ENCODE data around the gene ACKR3. TPM values are rescaled to one million over a fixed set of nuclear protein-coding genes. Genes with fewer than 3 reads are reported as not detected.

The ACKR3 gene
- total and polyA plus RNA-seq, 10 of the 15 experiments (the other 5 are each of a cell fraction or from before 2014, with no cell fraction given), result 3.0 to 154 (median 6.4) TPM

DNA sequence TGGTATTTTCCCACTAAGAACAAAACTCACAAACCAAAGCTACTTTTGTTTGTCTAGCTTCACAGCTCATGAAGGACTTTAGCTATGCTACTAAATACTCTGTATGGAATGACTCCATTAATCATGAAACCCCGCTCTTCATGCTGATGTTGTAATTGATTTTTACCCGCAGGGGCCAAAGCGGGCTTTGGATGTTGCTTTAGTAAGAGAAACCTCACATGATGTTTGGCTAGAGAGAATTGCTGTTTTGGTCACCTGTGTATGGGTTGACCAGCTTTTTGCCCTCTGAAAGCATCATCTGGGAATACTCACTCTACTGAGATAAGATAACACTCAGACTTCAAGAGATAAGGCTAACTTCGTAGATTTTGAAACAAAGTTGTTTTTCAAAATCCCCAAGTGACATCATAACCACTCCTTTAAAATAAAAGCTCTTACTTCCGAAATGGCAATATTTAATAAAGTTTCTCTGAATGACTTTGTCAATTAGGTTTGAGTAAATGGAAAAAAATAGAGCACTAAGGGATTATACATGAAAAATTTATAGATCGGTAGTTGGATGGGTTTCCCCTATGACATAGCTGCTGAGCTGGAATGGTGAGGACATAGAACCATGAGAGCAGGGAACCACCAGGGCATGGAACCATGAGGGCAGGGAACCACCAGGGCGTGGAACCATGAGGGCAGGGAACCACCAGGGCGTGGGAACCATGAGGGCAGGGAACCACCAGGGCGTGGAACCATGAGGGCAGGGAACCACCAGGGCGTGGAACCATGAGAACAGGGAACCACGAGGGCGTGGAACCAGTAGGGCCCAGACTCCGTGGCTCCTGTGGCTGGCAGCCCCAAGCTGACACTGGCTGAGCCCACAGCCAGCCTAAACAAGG, 31.9 kb downstream of the ACKR3 start (continued):
- TF ChIP-seq, protein P1, sequence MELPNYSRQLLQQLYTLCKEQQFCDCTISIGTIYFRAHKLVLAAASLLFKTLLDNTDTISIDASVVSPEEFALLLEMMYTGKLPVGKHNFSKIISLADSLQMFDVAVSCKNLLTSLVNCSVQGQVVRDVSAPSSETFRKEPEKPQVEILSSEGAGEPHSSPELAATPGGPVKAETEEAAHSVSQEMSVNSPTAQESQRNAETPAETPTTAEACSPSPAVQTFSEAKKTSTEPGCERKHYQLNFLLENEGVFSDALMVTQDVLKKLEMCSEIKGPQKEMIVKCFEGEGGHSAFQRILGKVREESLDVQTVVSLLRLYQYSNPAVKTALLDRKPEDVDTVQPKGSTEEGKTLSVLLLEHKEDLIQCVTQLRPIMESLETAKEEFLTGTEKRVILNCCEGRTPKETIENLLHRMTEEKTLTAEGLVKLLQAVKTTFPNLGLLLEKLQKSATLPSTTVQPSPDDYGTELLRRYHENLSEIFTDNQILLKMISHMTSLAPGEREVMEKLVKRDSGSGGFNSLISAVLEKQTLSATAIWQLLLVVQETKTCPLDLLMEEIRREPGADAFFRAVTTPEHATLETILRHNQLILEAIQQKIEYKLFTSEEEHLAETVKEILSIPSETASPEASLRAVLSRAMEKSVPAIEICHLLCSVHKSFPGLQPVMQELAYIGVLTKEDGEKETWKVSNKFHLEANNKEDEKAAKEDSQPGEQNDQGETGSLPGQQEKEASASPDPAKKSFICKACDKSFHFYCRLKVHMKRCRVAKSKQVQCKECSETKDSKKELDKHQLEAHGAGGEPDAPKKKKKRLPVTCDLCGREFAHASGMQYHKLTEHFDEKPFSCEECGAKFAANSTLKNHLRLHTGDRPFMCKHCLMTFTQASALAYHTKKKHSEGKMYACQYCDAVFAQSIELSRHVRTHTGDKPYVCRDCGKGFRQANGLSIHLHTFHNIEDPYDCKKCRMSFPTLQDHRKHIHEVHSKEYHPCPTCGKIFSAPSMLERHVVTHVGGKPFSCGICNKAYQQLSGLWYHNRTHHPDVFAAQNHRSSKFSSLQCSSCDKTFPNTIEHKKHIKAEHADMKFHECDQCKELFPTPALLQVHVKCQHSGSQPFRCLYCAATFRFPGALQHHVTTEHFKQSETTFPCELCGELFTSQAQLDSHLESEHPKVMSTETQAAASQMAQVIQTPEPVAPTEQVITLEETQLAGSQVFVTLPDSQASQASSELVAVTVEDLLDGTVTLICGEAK (IDR thresholded peaks at IDR 0.05; ENCODE audit: borderline replicate concordance), result peak; percentile 64
- TF ChIP-seq, protein P2, sequence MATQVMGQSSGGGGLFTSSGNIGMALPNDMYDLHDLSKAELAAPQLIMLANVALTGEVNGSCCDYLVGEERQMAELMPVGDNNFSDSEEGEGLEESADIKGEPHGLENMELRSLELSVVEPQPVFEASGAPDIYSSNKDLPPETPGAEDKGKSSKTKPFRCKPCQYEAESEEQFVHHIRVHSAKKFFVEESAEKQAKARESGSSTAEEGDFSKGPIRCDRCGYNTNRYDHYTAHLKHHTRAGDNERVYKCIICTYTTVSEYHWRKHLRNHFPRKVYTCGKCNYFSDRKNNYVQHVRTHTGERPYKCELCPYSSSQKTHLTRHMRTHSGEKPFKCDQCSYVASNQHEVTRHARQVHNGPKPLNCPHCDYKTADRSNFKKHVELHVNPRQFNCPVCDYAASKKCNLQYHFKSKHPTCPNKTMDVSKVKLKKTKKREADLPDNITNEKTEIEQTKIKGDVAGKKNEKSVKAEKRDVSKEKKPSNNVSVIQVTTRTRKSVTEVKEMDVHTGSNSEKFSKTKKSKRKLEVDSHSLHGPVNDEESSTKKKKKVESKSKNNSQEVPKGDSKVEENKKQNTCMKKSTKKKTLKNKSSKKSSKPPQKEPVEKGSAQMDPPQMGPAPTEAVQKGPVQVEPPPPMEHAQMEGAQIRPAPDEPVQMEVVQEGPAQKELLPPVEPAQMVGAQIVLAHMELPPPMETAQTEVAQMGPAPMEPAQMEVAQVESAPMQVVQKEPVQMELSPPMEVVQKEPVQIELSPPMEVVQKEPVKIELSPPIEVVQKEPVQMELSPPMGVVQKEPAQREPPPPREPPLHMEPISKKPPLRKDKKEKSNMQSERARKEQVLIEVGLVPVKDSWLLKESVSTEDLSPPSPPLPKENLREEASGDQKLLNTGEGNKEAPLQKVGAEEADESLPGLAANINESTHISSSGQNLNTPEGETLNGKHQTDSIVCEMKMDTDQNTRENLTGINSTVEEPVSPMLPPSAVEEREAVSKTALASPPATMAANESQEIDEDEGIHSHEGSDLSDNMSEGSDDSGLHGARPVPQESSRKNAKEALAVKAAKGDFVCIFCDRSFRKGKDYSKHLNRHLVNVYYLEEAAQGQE (IDR thresholded peaks at IDR 0.05; ENCODE audit: low read depth, low read length), result no peak
- TF ChIP-seq TCF12 (IDR thresholded peaks at IDR 0.05; ENCODE audit: low read depth, low read length) (0 out of 2 replicates have a peak, but pooled peaks have one; percentile 43), NFIC (IDR thresholded peaks at IDR 0.05; ENCODE audit: low read depth, low read length) (peak; percentile 43; the same call in 1 of the 2 replicates), IKZF2 (IDR thresholded peaks at IDR 0.05) (peak; percentile 23 to 50; a peak in 1 of 4 replicates), ATF7 (IDR thresholded peaks at IDR 0.05; ENCODE audit: low read depth) (peak; percentile 63), EED (IDR thresholded peaks at IDR 0.05; ENCODE audit: low read depth) (0 out of 2 replicates have a peak, but pooled peaks have one; percentile 32), POLR2AphosphoS5 (IDR thresholded peaks at IDR 0.05; ENCODE audit: low read length) (no peak), MTA3 (IDR thresholded peaks at IDR 0.05; ENCODE audit: borderline replicate concordance, low read length) (no peak), RELA (IDR thresholded peaks at IDR 0.05; ENCODE audit: borderline replicate concordance, partially characterized antibody) (peak; percentile 48)
- TF ChIP-seq, protein P3, sequence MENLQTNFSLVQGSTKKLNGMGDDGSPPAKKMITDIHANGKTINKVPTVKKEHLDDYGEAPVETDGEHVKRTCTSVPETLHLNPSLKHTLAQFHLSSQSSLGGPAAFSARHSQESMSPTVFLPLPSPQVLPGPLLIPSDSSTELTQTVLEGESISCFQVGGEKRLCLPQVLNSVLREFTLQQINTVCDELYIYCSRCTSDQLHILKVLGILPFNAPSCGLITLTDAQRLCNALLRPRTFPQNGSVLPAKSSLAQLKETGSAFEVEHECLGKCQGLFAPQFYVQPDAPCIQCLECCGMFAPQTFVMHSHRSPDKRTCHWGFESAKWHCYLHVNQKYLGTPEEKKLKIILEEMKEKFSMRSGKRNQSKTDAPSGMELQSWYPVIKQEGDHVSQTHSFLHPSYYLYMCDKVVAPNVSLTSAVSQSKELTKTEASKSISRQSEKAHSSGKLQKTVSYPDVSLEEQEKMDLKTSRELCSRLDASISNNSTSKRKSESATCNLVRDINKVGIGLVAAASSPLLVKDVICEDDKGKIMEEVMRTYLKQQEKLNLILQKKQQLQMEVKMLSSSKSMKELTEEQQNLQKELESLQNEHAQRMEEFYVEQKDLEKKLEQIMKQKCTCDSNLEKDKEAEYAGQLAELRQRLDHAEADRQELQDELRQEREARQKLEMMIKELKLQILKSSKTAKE (IDR thresholded peaks at IDR 0.05; ENCODE audit: low read depth, poor library complexity, severe bottlenecking), result no peak
- TF ChIP-seq, protein P4, sequence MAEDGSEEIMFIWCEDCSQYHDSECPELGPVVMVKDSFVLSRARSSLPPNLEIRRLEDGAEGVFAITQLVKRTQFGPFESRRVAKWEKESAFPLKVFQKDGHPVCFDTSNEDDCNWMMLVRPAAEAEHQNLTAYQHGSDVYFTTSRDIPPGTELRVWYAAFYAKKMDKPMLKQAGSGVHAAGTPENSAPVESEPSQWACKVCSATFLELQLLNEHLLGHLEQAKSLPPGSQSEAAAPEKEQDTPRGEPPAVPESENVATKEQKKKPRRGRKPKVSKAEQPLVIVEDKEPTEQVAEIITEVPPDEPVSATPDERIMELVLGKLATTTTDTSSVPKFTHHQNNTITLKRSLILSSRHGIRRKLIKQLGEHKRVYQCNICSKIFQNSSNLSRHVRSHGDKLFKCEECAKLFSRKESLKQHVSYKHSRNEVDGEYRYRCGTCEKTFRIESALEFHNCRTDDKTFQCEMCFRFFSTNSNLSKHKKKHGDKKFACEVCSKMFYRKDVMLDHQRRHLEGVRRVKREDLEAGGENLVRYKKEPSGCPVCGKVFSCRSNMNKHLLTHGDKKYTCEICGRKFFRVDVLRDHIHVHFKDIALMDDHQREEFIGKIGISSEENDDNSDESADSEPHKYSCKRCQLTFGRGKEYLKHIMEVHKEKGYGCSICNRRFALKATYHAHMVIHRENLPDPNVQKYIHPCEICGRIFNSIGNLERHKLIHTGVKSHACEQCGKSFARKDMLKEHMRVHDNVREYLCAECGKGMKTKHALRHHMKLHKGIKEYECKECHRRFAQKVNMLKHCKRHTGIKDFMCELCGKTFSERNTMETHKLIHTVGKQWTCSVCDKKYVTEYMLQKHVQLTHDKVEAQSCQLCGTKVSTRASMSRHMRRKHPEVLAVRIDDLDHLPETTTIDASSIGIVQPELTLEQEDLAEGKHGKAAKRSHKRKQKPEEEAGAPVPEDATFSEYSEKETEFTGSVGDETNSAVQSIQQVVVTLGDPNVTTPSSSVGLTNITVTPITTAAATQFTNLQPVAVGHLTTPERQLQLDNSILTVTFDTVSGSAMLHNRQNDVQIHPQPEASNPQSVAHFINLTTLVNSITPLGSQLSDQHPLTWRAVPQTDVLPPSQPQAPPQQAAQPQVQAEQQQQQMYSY (CRISPR knock-in tag; IDR thresholded peaks at IDR 0.05), result no peak
- TF ChIP-seq, protein P5, sequence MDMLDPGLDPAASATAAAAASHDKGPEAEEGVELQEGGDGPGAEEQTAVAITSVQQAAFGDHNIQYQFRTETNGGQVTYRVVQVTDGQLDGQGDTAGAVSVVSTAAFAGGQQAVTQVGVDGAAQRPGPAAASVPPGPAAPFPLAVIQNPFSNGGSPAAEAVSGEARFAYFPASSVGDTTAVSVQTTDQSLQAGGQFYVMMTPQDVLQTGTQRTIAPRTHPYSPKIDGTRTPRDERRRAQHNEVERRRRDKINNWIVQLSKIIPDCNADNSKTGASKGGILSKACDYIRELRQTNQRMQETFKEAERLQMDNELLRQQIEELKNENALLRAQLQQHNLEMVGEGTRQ (IDR thresholded peaks at IDR 0.05; ENCODE audit: borderline replicate concordance, low read depth, low read length), result no peak
